SKM-1 (cell line): ENCODE measurements around the gene HTR4.
A peak's percentile ranks its signal among the peaks of the same experiment; 100 is the strongest.
"Not testable (repeated sequence)": the region's sequence is repeated elsewhere in the genome, so short reads cannot be mapped to it uniquely, and the experiment has no call there.

ENCODE experiments used
- DNase-seq: peaks from one replicate; lab custom pipeline; 2025; ENCODE audit not compliant: unreplicated experiment; lab: John Stamatoyannopoulos, UW

The HTR4 gene

GRCh38 chr5:148653836-148654781 is at the start of gene HTR4:
TSS of gene HTR4 (minus strand) at chr5:148654527. CDS start at chr5:148637014, 17,513 bp downstream.
- DNase-seq: no peak

GRCh38 chr5:148702019-148702596 is 47.8 kb upstream of the HTR4 start:
- no peak for DNase-seq

- no peak for DNase-seq
Measured at GRCh38 chr5:148699028-148699427, 44.7 kb upstream of the HTR4 start.

GRCh38 chr5:148697809-148698196 is 43.5 kb upstream of the HTR4 start:
- no peak for DNase-seq

- no peak for DNase-seq
Measured at GRCh38 chr5:148697180-148697808, 43.0 kb upstream of the HTR4 start.

- no peak for DNase-seq
Measured at GRCh38 chr5:148696187-148697036, 42.1 kb upstream of the HTR4 start.

- DNase-seq: no peak
Measured at GRCh38 chr5:148690945-148691344, 36.6 kb upstream of the HTR4 start.

GRCh38 chr5:148688787-148689186 is 34.5 kb upstream of the HTR4 start:
- no peak for DNase-seq

GRCh38 chr5:148687871-148688270 is 33.5 kb upstream of the HTR4 start:
- no peak for DNase-seq

GRCh38 chr5:148687427-148687826 is 33.1 kb upstream of the HTR4 start:
- DNase-seq: peak; percentile 9

- DNase-seq: no peak
Measured at GRCh38 chr5:148686660-148687059, 32.3 kb upstream of the HTR4 start.

GRCh38 chr5:148685520-148686134 is 31.3 kb upstream of the HTR4 start:
- no peak for DNase-seq

- no peak for DNase-seq
Measured at GRCh38 chr5:148684528-148684927, 30.2 kb upstream of the HTR4 start.

GRCh38 chr5:148683651-148684050 is 29.3 kb upstream of the HTR4 start:
- no peak for DNase-seq

GRCh38 chr5:148682058-148683026 is 28.0 kb upstream of the HTR4 start:
- no peak for DNase-seq

GRCh38 chr5:148681157-148682057 is 27.1 kb upstream of the HTR4 start:
- DNase-seq: no peak

GRCh38 chr5:148673704-148674103 is 19.4 kb upstream of the HTR4 start:
- DNase-seq: not testable (repeated sequence)

GRCh38 chr5:148666353-148666752 is 12.0 kb upstream of the HTR4 start:
- DNase-seq: no peak
